ENCODE results near the gene FCHO1.

DNA sequence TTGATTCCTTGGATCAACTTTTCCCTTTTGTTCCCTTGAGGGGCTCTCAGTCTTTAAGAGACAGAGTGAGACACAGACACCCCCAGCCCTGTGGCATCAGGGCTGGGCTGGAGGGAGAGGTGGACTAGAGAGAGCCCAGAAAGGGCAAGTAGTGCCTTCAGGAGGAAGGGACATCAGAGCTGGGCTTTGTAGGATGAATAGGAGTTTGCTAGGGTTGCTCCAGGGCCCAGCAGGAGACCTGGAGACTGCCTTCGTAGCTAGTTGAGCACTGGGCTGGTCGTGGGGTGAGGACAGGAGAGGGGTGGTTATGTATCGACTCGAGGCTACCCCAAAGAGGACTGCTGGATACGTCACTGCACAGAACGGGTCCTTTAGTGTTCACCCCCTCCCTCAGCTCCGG, 26.6 kb upstream of the FCHO1 start:
- TF ChIP-seq, protein P1, sequence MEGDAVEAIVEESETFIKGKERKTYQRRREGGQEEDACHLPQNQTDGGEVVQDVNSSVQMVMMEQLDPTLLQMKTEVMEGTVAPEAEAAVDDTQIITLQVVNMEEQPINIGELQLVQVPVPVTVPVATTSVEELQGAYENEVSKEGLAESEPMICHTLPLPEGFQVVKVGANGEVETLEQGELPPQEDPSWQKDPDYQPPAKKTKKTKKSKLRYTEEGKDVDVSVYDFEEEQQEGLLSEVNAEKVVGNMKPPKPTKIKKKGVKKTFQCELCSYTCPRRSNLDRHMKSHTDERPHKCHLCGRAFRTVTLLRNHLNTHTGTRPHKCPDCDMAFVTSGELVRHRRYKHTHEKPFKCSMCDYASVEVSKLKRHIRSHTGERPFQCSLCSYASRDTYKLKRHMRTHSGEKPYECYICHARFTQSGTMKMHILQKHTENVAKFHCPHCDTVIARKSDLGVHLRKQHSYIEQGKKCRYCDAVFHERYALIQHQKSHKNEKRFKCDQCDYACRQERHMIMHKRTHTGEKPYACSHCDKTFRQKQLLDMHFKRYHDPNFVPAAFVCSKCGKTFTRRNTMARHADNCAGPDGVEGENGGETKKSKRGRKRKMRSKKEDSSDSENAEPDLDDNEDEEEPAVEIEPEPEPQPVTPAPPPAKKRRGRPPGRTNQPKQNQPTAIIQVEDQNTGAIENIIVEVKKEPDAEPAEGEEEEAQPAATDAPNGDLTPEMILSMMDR (IDR thresholded peaks at IDR 0.05) = no peak
- TF ChIP-seq, protein P2, sequence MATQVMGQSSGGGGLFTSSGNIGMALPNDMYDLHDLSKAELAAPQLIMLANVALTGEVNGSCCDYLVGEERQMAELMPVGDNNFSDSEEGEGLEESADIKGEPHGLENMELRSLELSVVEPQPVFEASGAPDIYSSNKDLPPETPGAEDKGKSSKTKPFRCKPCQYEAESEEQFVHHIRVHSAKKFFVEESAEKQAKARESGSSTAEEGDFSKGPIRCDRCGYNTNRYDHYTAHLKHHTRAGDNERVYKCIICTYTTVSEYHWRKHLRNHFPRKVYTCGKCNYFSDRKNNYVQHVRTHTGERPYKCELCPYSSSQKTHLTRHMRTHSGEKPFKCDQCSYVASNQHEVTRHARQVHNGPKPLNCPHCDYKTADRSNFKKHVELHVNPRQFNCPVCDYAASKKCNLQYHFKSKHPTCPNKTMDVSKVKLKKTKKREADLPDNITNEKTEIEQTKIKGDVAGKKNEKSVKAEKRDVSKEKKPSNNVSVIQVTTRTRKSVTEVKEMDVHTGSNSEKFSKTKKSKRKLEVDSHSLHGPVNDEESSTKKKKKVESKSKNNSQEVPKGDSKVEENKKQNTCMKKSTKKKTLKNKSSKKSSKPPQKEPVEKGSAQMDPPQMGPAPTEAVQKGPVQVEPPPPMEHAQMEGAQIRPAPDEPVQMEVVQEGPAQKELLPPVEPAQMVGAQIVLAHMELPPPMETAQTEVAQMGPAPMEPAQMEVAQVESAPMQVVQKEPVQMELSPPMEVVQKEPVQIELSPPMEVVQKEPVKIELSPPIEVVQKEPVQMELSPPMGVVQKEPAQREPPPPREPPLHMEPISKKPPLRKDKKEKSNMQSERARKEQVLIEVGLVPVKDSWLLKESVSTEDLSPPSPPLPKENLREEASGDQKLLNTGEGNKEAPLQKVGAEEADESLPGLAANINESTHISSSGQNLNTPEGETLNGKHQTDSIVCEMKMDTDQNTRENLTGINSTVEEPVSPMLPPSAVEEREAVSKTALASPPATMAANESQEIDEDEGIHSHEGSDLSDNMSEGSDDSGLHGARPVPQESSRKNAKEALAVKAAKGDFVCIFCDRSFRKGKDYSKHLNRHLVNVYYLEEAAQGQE (IDR thresholded peaks at IDR 0.05; ENCODE audit: insufficient read depth in 1 of 2, low read depth in 2 of 2, low read length in 1 of 2) = no peak
- TF ChIP-seq POLR2AphosphoS5 (IDR thresholded peaks at IDR 0.05; ENCODE audit: low read depth, low read length) = no peak

Data from Panc1 (cell line).